HG03159 (cell line): ENCODE results near the gene MRNIP.

Source experiments
- ATAC-seq: cut with Tn5 transposase; IDR thresholded peaks from one replicate; pipeline ENCODE4 v1.9.1; 2021; ENCODE audit warnings: mild to moderate bottlenecking, moderate library complexity; ENCODE audit not compliant: unreplicated experiment

The MRNIP gene

GRCh38 chr5:179822444-179822990 is 36.1 kb downstream of the MRNIP start:
- no peak for ATAC-seq

GRCh38 chr5:179822059-179822432 is 36.6 kb downstream of the MRNIP start:
- no peak for ATAC-seq

DNA sequence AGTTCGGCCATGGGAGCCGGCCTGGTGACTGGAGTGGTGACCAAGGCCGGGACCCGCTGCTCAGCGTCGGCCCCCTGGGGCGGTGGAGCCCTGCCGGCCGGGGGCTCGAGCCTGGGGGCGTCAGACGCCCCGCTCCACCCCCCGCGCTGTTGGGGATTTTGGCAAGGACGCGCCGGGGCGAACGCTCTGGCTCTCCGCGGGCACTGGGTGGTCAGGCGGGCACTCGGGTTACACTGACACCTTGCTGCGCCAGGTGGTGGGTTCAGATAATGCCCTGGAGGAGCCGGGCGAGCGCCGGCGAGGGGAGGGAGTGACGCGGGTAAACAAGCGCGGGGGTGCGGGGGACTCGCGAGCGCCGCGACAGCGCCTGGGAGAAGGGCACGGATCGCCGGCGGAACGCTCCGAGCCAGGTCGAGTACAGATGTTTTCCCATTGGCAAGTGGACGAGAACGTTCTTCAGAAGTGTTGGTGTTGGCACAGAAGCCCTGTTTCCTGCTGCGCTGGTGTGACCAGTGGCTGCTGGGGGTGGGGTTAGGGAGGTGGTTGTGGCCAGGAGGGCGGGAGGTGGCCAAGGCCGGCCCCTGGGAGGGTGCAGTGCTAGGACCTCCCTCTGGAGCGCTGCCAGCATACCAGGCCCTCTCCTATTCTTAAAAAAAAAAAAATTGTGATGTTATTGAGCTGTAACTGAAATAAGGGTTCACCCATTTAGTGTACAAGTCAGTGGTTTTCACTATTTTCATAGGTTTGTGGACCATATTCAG is 37.1 kb downstream of the MRNIP start:
- ATAC-seq, result peak; percentile 44

GRCh38 chr5:179820483-179821297 is 37.9 kb downstream of the MRNIP start, which contains the start of gene SQSTM1:
TSS of gene SQSTM1 (plus strand) at chr5:179820905. CDS start at chr5:179820937, 32 bp downstream.
- peak; percentile 36 for ATAC-seq

DNA sequence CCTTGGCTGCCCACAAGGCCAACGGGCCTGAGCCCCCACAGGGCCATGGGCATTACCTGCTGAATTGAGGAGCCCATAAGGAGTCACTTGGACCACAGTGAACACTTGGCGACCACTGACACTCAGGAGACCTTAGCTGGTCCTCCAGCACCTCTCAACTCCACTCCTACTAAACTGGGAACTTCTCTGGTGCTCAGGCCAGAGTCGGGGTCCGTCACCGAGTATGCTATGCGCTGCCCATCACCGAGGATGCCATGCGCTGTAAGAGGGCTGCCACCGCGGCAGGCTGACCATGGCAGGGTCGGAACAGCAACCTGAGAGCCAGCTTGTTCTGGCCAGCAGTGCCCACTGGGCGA is 38.5 kb downstream of the MRNIP start:
- ATAC-seq, result no peak

DNA sequence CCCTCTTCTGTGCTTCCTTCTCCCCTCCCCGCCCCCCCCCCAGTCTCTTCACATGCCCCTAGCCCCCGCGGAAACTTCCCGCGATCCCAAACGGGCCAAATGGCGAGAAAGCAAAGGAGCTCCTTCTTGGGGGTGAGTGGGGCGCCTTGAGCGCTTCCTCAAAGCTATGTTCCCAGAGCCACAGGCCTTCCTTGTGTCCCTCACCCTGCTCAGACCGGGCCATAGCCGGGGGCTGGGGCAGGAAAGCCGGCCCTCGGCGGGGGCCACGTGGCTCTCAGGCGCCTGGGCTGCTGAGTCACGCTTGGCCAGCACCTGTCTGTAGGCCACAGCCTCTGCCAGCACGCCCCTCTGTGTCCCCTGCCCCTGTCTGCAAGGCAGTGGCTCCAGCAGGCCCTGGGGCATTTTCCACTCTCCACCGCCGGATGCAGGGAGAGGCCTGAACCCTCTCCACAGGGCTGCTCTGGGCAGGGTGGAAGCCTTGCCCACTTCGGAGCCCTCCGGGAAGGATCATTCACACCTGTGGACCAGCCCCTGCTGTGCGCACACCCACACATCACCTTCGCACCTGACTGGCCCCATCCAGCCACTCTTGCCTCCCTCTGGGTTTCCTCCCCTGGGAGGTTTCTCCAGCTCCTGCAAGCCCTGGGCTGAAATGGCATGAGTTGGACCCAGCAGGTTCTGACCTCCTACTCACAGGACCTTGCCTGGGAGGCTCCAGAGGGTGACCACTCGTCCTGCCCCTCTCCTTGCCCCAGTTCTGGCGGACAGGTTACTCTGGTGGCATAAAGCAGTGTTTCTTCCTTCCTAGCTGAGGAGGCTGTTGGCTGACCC is 39.1 kb downstream of the MRNIP start:
- no peak for ATAC-seq

DNA sequence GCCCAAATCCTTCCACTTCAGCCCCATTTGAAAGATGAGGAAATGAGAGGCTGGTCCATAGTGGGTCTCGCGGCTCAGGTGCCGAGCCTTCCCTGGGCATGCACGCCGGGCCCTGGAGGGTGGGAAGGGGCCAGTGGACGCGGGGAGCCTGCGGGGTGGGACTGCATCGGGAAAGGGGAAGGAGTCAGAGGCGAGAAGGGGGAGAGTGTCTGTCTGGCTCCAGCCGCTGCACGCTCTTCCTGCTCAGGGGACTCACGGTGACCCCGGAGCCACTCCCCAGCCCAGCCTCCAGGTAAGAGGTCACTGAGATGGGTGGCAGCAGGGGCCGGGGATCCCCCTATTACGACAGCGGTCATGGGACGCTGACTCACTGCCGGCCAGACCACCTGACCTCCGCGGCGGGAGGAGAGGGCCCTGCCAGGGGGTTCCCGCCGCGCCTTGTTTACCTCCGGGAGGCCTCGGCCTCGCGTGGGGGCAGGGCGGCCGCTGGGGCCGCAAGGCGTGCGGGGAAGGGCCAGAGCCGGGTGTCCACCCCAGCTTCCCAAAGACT is 39.8 kb downstream of the MRNIP start:
- ATAC-seq, result peak; percentile 54

- ATAC-seq, result no peak
Observed at GRCh38 chr5:179817890-179818745, 40.5 kb downstream of the MRNIP start.

GRCh38 chr5:179817470-179817840 is 41.2 kb downstream of the MRNIP start:
- ATAC-seq, result no peak

GRCh38 chr5:179816796-179817469 is 41.7 kb downstream of the MRNIP start:
- ATAC-seq, result no peak

GRCh38 chr5:179816401-179816795 is 42.2 kb downstream of the MRNIP start:
- no peak for ATAC-seq

DNA sequence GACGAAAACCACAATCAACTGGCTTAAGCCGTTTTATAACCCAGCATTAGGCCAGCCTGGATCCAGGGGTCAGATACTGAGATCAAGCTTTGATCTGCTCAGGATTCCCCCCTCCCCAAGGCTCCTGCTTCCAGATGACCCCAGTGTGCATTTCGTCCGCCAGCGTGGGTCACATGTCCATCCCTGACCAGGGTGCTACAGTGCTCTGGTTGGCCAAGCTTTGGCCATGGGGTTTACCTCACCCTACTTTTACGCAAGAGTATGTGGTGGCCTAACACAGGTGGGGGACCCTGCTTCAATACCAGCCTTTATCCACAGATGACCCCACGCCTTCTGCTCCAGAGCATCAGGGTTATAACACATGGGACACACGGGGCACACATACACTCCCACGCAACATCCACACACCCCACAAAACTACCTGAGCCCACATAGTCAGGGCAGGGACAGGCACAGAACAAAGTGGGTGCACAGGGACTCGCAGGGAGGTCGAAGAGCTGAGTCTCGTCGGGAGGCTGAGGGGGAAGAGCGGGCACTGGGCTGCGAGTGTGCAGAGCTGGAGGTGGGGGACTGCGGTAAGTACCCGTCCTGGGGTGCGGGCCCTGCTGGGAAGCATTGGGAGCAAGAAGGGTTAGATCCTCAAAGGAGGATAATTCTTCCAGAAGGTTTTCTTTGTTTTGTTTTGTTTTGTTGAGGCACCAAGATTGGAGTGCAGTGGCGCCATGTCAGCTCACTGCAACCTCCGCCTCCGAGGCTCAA is 42.9 kb downstream of the MRNIP start:
- ATAC-seq, result no peak

GRCh38 chr5:179814090-179814489 is 44.5 kb downstream of the MRNIP start:
- ATAC-seq, result no peak

DNA sequence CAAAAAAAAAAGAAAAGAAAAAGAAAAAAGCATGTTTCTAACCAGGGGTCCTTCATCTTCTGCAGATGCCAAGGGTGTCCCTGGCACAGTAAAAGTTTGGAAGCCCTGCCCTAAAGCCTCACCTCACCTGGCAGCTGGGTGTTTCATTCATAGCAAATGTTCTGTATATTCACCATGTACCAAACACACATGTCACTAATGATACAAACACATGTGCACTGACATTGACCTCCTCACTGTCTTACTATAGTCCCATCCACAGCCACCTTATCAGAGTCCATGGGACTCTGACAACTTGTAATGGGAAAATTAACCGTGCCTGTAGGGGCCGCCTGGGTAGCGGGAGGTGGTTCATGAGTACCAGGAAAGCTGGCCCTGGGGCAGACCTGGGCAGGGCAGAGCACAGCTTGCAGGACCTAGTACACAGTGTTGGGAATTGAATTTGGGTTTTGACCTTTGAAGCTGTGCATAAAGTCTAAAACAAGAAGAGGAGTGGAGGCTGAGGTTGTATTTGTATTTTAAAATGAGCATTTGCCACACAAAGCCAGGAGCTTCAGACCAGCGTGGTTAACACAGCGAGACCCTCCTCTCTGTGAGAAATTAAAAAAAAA is 45.5 kb downstream of the MRNIP start:
- no peak for ATAC-seq

DNA sequence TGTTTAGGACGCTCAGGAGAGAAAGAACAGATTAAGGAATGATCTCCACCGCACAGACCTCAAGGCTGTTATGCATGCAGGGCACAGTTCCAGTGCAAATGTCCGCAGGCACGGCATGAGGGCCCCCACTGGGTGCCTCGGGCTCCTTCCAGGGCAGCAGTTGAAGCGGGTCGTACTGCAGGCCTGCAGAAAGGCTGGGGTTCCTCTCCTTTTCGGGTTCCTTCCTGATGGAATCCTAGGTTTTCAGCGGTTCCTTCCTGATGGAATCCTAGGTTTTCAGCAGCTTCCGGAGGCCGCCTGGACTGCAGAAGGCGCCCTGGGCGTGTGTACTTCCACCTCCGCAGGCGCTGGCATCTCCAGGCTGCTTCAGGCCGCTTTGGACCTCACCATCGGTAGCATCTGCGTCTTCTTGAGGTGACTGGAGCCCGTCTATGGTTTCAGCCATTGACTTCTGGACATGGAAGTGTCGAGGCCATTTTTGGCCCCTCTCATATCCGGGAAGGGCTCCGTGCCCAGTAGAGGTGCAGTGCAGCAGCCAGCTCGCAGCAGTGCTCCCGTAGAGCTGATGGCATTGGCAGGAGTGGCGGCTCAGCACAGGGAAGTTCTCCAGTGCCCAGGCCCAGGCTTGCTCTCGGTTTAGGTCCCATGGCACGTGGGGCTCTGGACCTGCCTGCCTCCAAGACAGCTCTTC is 46.3 kb downstream of the MRNIP start:
- no peak for ATAC-seq

- ATAC-seq, result peak; percentile 66
Observed at GRCh38 chr5:179806250-179807048, 52.2 kb downstream of the MRNIP start, which contains the start of gene MGAT4B. TSS of gene MGAT4B (minus strand) at chr5:179806866. CDS start at chr5:179806583, 283 bp downstream.
